Activated T-helper 2 cell treated with anti-CD3 and anti-CD28 coated beads, Interferon-gamma antibody, Interleukin-2, Interleukin-4, amounts not matched to agents 10 μg/mL and 5 μg/mL and 100 μg/mL, durations not matched to agents 14 hours and 24 hours and 36 hours (primary cell): ENCODE results near the gene S100B. TPM values are rescaled to one million over a fixed set of nuclear protein-coding genes. Genes with fewer than 3 reads are reported as not detected.

ENCODE experiments used
- DNase-seq: peaks from one replicate; pipeline ENCODE4 v3.0.0; 2021; ENCODE audit warnings: low spot score
- H3K27ac Mint-ChIP-seq: one replicate; pipeline ENCODE4 v1.8.0; 2021; ENCODE audit warnings: mixed read lengths
- H3K27me3 Mint-ChIP-seq: one replicate; pipeline ENCODE4 v1.8.0; 2021; ENCODE audit warnings: low read depth, mixed read lengths
- H3K36me3 Mint-ChIP-seq: one replicate; pipeline ENCODE4 v1.8.0; 2021; ENCODE audit warnings: low read depth, mixed read lengths
- H3K4me1 Mint-ChIP-seq: one replicate; pipeline ENCODE4 v1.8.0; 2021; ENCODE audit warnings: low read depth, mixed read lengths
- H3K4me3 Mint-ChIP-seq: one replicate; pipeline ENCODE4 v1.8.0; 2021; ENCODE audit warnings: low read depth, mild to moderate bottlenecking, moderate library complexity, mixed read lengths
- H3K9me3 Mint-ChIP-seq: one replicate; pipeline ENCODE4 v1.8.0; 2021; ENCODE audit warnings: mixed read lengths
- intact Hi-C: fragments of 100-400 bp; cut with micrococcal nuclease; formaldehyde crosslinking; loops from one replicate; pipeline ENCODE4 v1.15.1; 2023
- total RNA-seq: library from RNA; stranded (reverse); gene quantifications from 2 replicates; pipeline ENCODE4 v1.2.3, GENCODE V29; 2022

Gene S100B
- total RNA-seq, 1 donor from 2014 or later, result not detected

GRCh38 chr21:46550116-46550941, 54.6 kb downstream of the S100B start:
- Mint-ChIP-seq H3K9me3 (no peaks in the 10 kb centered on the region), H3K36me3 (peaks cover 47% of the 10 kb centered on the region), H3K4me1 (peaks cover 21% of the 10 kb centered on the region), H3K27me3 (no peaks in the 10 kb centered on the region), H3K27ac (no peak overlapping the region), H3K4me3 (no peak overlapping the region)
- no peak for DNase-seq
- intact Hi-C loops, result no loop called here

- intact Hi-C loops, result no loop called here
- H3K4me1 Mint-ChIP-seq, result peaks cover 24% of the 10 kb centered on the region
Measured at GRCh38 chr21:46549650-46550049, 55.2 kb downstream of the S100B start.

More at GRCh38 chr21:46549650-46550049, 55.2 kb downstream of the S100B start:
- H3K4me3 Mint-ChIP-seq, result no peak overlapping the region
- H3K27ac Mint-ChIP-seq, result no peak overlapping the region
- H3K9me3 Mint-ChIP-seq, result no peaks in the 10 kb centered on the region
- H3K36me3 Mint-ChIP-seq, result peaks cover 53% of the 10 kb centered on the region
- no peaks in the 10 kb centered on the region for H3K27me3 Mint-ChIP-seq
- no peak for DNase-seq

Other genes starting within 250 kb of the S100B start
- 36.1 and 37.5 TPM in 2 replicates for gene DIP2A, start 146.2 kb downstream of the S100B start, total RNA-seq
- gene PRMT2, start 30.6 kb upstream of the S100B start, total RNA-seq, result 71.0 and 73.9 TPM in 2 replicates